Measurements from ENCODE around the gene PARD3B. TPM values are rescaled to one million over a fixed set of nuclear protein-coding genes. Genes with fewer than 3 reads are reported as not detected.

The PARD3B gene
- total and polyA plus RNA-seq, 2 of the 4 experiments (the other 2 are of a cell fraction): 3.3 to 15.6 TPM

DNA sequence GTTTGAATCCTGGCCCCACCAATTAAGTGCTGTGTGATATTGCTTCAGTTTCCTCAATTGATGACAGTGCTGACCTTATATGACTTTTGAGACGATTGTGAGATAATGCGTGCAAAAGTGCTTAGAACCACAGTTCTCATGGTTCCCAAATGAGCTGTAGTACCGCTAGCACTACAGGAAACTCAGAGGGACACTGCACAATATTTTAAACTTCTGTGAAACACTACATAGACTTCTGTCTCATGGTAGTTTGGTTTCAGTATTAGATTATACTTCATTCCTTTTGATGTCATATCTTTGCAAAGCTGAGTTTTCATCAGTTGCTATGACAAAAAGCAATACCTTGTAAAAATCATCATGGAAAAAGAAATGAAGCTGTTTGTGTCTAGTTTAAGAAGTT, 368.0 kb downstream of the PARD3B start:
- in situ Hi-C loops (cut with MboI; ENCODE audit: low sequenced_read_pairs) (no loop called here), intact Hi-C loops (cut with micrococcal nuclease) (no loop called here), dilution Hi-C loops (cut with HindIII; ENCODE audit: low sequenced_read_pairs, unreplicated experiment) (no loop called here)
- ChIA-PET POLR2A (ENCODE audit: unreplicated experiment) (no interaction called here), CTCF (interaction anchor here (1.0 kb wide), 1 partner anchor 9 kb away, joined by 4 read pairs; no protein-coding TSS in a partner anchor)
- ATAC-seq (ENCODE audit: low read depth): no peak
- H2BK120ac ChIP-seq (ENCODE audit: low read depth, low read length): no peak overlapping the region
- no peak overlapping the region for H2AK9ac ChIP-seq (replicated peaks; ENCODE audit: low read depth, low read length, poor library complexity)
- no peak overlapping the region for H3K4me2 ChIP-seq (ENCODE audit: low read depth, low read length)
- H2AK5ac ChIP-seq (ENCODE audit: low read depth, low read length): no peak overlapping the region
- H3K23ac ChIP-seq (ENCODE audit: low read depth, low read length): no peak overlapping the region
- no peak overlapping the region for H2BK20ac ChIP-seq (ENCODE audit: low read depth, low read length)
- no peak overlapping the region for H3K4me3 ChIP-seq (ENCODE audit: insufficient read depth, low read depth, low read length)
- no peak for TF ChIP-seq RAD21 (IDR thresholded peaks at IDR 0.05; ENCODE audit: low read length)
- no peak for TF ChIP-seq RCOR1 (IDR thresholded peaks at IDR 0.05; ENCODE audit: insufficient replicate concordance, low read length)
- TF ChIP-seq MAZ (IDR thresholded peaks at IDR 0.05; ENCODE audit: borderline replicate concordance, low read depth, low read length): no peak
- no peak for TF ChIP-seq ELK1 (IDR thresholded peaks at IDR 0.05; ENCODE audit: borderline replicate concordance, low read depth, low read length)
- no peak for TF ChIP-seq SMC3 (IDR thresholded peaks at IDR 0.05; ENCODE audit: low read depth, low read length)
- no peak for TF ChIP-seq POLR2A (IDR thresholded peaks at IDR 0.05; ENCODE audit: low read depth, low read length)
- TF ChIP-seq, protein P1, sequence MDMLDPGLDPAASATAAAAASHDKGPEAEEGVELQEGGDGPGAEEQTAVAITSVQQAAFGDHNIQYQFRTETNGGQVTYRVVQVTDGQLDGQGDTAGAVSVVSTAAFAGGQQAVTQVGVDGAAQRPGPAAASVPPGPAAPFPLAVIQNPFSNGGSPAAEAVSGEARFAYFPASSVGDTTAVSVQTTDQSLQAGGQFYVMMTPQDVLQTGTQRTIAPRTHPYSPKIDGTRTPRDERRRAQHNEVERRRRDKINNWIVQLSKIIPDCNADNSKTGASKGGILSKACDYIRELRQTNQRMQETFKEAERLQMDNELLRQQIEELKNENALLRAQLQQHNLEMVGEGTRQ (IDR thresholded peaks at IDR 0.05; ENCODE audit: low read depth, low read length): no peak
- TF ChIP-seq MXI1 (IDR thresholded peaks at IDR 0.05; ENCODE audit: borderline replicate concordance, low read depth, low read length): no peak
- TF ChIP-seq, protein P2, sequence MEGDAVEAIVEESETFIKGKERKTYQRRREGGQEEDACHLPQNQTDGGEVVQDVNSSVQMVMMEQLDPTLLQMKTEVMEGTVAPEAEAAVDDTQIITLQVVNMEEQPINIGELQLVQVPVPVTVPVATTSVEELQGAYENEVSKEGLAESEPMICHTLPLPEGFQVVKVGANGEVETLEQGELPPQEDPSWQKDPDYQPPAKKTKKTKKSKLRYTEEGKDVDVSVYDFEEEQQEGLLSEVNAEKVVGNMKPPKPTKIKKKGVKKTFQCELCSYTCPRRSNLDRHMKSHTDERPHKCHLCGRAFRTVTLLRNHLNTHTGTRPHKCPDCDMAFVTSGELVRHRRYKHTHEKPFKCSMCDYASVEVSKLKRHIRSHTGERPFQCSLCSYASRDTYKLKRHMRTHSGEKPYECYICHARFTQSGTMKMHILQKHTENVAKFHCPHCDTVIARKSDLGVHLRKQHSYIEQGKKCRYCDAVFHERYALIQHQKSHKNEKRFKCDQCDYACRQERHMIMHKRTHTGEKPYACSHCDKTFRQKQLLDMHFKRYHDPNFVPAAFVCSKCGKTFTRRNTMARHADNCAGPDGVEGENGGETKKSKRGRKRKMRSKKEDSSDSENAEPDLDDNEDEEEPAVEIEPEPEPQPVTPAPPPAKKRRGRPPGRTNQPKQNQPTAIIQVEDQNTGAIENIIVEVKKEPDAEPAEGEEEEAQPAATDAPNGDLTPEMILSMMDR (conservative IDR thresholded peaks at IDR 0.05; ENCODE audit: low read depth, low read length): no peak
- no peak for TF ChIP-seq MAFK (IDR thresholded peaks at IDR 0.05; ENCODE audit: low read depth, low read length)
- TF ChIP-seq BHLHE40 (IDR thresholded peaks at IDR 0.05; ENCODE audit: low read depth, low read length): no peak
- TF ChIP-seq RFX5 (IDR thresholded peaks at IDR 0.05; ENCODE audit: low read depth, low read length): no peak
- TF ChIP-seq CHD1 (IDR thresholded peaks at IDR 0.05; ENCODE audit: low read depth, low read length): no peak
- TF ChIP-seq CEBPB (IDR thresholded peaks at IDR 0.05; ENCODE audit: low read depth, low read length): no peak
- TF ChIP-seq NFE2L2 (IDR thresholded peaks at IDR 0.05; ENCODE audit: low read depth, low read length): no peak
- no peaks in the 10 kb centered on the region for H3K36me3 ChIP-seq (ENCODE audit: control insufficient read depth, insufficient read depth, low read length)
- no peaks in the 10 kb centered on the region for H3K4me1 ChIP-seq (ENCODE audit: control insufficient read depth, insufficient read depth, low read length)
- peaks cover 19 to 22% of the 10 kb centered on the region in 2 experiments for H3K79me1 ChIP-seq (ENCODE audit: low read depth in 1 of 2, low read length in 2 of 2)
- H4K5ac ChIP-seq (ENCODE audit: low read depth, low read length): no peak overlapping the region
- H3K27me3 ChIP-seq (ENCODE audit: control insufficient read depth, insufficient read depth, low read length): no peaks in the 10 kb centered on the region
- H3K4ac ChIP-seq (ENCODE audit: low read depth, low read length): no peak overlapping the region
- no peaks in the 10 kb centered on the region for H4K20me1 ChIP-seq (ENCODE audit: insufficient read depth, low read length)
- no peak overlapping the region for H3K18ac ChIP-seq (ENCODE audit: low read depth, low read length)
- H2BK15ac ChIP-seq (ENCODE audit: low read depth, low read length): no peak overlapping the region
- H4K8ac ChIP-seq (ENCODE audit: low read depth in 2 of 2, low read length in 2 of 2): no peak overlapping the region
- BruUV-seq (replicated peaks): no TSS peak
- H4K91ac ChIP-seq (ENCODE audit: insufficient read depth, low read depth, low read length): no peak overlapping the region
- no peak for DNase-seq
- H3K27ac ChIP-seq (ENCODE audit: insufficient read depth, low read length): no peak overlapping the region
- no peak overlapping the region for H3K56ac ChIP-seq (ENCODE audit: extremely low read depth, insufficient read depth, low read length)
- H2BK5ac ChIP-seq (ENCODE audit: low read depth, low read length, poor library complexity, severe bottlenecking): no peak overlapping the region
- no peaks in the 10 kb centered on the region for H3K9me3 ChIP-seq (ENCODE audit: control insufficient read depth, insufficient read depth, low read length)
- no peaks in the 10 kb centered on the region for H3K9me1 ChIP-seq (ENCODE audit: insufficient read depth, low read length)
- H3K9ac ChIP-seq (ENCODE audit: low read depth, low read length): no peak overlapping the region
- no peak overlapping the region for H3K14ac ChIP-seq (replicated peaks; ENCODE audit: low read depth, low read length)
- H2AFZ ChIP-seq (replicated peaks; ENCODE audit: low read length, poor library complexity): no peak overlapping the region
- no CpG with 5 or more reads among the region's 3 CpGs for WGBS, 2 experiments (ENCODE audit: extremely low coverage in 2 of 2, insufficient read length in 1 of 2)
